Stimulated activated CD8-positive, alpha-beta memory T cell treated with anti-CD3 and anti-CD28 coated beads, Interleukin-12 subunit alpha, Interleukin-12 subunit beta, amount 100 ng/mL, for 24 hours (primary cell): ENCODE measurements around the gene ZNF14.
A peak's percentile ranks its signal among the peaks of the same experiment; 100 is the strongest.
"Not testable (repeated sequence)": the region's sequence is repeated elsewhere in the genome, so short reads cannot be mapped to it uniquely, and the experiment has no call there.

Experiments used
- DNase-seq: peaks from one replicate; pipeline ENCODE4 v3.0.0-alpha.2; 2020; ENCODE audit errors: extremely low read depth

Gene ZNF14

GRCh38 chr19:19732579-19733501 lies at the start of gene ZNF14:
Gene ZNF14 (minus strand): TSS chr19:19733112. CDS start chr19:19732958, 154 bp downstream.
- peak; percentile 79 for DNase-seq

GRCh38 chr19:19781791-19782190 lies 48.9 kb upstream of the ZNF14 start:
- DNase-seq: not testable (repeated sequence)

GRCh38 chr19:19778666-19779065 lies 45.8 kb upstream of the ZNF14 start:
- DNase-seq: no peak

- DNase-seq: no peak
Observed at GRCh38 chr19:19777692-19778091, 44.8 kb upstream of the ZNF14 start.

GRCh38 chr19:19776206-19777008 lies 43.5 kb upstream of the ZNF14 start:
- DNase-seq: peak; percentile 68

- no peak for DNase-seq
Observed at GRCh38 chr19:19775891-19776205, 42.9 kb upstream of the ZNF14 start.

GRCh38 chr19:19774354-19775033 lies 41.6 kb upstream of the ZNF14 start:
- no peak for DNase-seq

GRCh38 chr19:19771963-19772362 lies 39.1 kb upstream of the ZNF14 start:
- not testable (repeated sequence) for DNase-seq

- not testable (repeated sequence) for DNase-seq
Observed at GRCh38 chr19:19769971-19770370, 37.1 kb upstream of the ZNF14 start.

GRCh38 chr19:19758164-19758563 lies 25.3 kb upstream of the ZNF14 start:
- no peak for DNase-seq

- DNase-seq: no peak
Observed at GRCh38 chr19:19752760-19753403, 20.0 kb upstream of the ZNF14 start.

GRCh38 chr19:19751846-19752245 lies 18.9 kb upstream of the ZNF14 start:
- DNase-seq: no peak

GRCh38 chr19:19750842-19751790 lies 18.2 kb upstream of the ZNF14 start:
- no peak for DNase-seq

GRCh38 chr19:19749908-19750841 lies 17.3 kb upstream of the ZNF14 start:
- DNase-seq: no peak

GRCh38 chr19:19749117-19749907 lies 16.4 kb upstream of the ZNF14 start:
- no peak for DNase-seq

- no peak for DNase-seq
Observed at GRCh38 chr19:19748249-19748938, 15.5 kb upstream of the ZNF14 start.

- DNase-seq: no peak
Observed at GRCh38 chr19:19747357-19748220, 14.7 kb upstream of the ZNF14 start.
